ENCODE results near the gene PPP4R3B.
"Not testable (repeated sequence)": the region's sequence is repeated elsewhere in the genome, so short reads cannot be mapped to it uniquely, and the experiment has no call there.

PPP4R3B gene

GRCh38 chr2:55595536-55595935, 21.9 kb downstream of the PPP4R3B start:
- no peak for TF ChIP-seq Cebpa-rat (IDR thresholded peaks at IDR 0.05)
- Histone ChIP-seq H4K20me1 (peaks cover 94% of the 10 kb centered on the region), H3K4me1 (no peaks in the 10 kb centered on the region), H3K36me3 (peaks cover 77% of the 10 kb centered on the region), H3K27me3 (no peaks in the 10 kb centered on the region), H3K9me3 (no peaks in the 10 kb centered on the region), H3K9ac (no peak overlapping the region), H3K4me2 (no peak overlapping the region), H3K27ac (no peak overlapping the region), H3K4me3 (no peak overlapping the region)

DNA sequence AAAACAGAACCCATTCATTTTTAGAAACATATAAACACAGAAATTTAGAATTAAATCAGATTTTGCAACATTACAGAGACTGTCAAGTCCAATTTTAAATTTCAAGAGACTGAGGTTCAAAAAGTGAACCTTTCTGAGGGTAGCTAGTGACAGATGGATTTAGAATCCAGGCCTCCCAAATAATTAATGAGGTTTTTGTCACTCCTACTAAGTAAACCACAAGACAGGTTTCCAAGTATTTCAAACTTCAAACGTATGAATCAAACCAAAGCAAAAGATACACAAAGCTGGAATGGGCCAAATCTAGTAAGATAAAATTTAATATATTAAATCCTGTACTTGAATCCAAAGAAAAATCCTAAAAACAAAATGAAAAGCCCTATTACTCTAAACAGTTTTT, 25.3 kb downstream of the PPP4R3B start:
- Histone ChIP-seq H3K4me1 (no peaks in the 10 kb centered on the region), H3K27ac (no peak overlapping the region), H4K20me1 (peaks cover 77% of the 10 kb centered on the region), H3K36me3 (peaks cover 68% of the 10 kb centered on the region), H3K9me3 (no peaks in the 10 kb centered on the region), H3K4me3 (no peak overlapping the region), H3K4me2 (no peak overlapping the region), H3K9ac (no peak overlapping the region), H3K27me3 (no peaks in the 10 kb centered on the region)
- TF ChIP-seq Cebpa-rat (IDR thresholded peaks at IDR 0.05), result no peak

- H3K4me2 ChIP-seq, result no peak overlapping the region
- no peak overlapping the region for H3K9ac ChIP-seq
- no peak overlapping the region for H3K4me3 ChIP-seq
- no peaks in the 10 kb centered on the region for H3K27me3 ChIP-seq
- H3K9me3 ChIP-seq, result no peaks in the 10 kb centered on the region
- no peak overlapping the region for H3K27ac ChIP-seq
- H3K36me3 ChIP-seq, result peaks cover 63% of the 10 kb centered on the region
- H3K4me1 ChIP-seq, result no peaks in the 10 kb centered on the region
- peaks cover 74% of the 10 kb centered on the region for H4K20me1 ChIP-seq
- no peak for TF ChIP-seq Cebpa-rat (IDR thresholded peaks at IDR 0.05)
These were observed 26.5 kb downstream of the PPP4R3B start for GRCh38 chr2:55590810-55591440.

DNA sequence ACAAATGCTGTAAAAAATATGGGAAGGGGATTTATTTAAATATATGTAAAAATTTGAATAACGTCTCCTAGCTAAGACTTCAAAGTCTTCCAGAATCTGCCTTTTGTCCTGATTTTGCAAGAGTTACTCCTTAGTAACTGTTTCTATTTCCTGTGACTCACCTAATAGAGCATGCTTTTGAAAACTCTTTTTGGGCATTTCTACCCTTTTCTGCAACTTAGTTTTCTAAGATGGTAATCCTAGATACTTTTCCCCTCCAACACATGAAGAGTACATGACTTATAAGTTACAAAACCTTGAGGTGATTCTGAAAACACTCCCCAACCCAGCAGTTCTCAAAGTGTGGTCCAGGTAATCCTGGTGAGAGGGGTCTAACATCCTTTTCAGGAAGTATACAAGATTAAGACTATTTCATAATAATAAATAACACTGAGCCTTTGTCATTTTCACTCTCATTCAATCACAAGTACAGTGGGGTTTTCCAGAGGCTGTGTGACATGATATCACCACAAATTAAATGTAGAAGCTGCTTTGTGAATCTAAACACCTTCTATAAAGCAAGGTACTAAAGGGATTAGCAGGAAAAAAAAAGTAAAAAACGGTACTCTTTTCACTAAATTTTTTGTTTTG, 31.9 kb downstream of the PPP4R3B start:
- H3K4me2 ChIP-seq, result no peak overlapping the region

GRCh38 chr2:55581874-55582547, 35.4 kb downstream of the PPP4R3B start:
- no peak for TF ChIP-seq Cebpa-rat (IDR thresholded peaks at IDR 0.05)
- H3K4me2 ChIP-seq, result no peak overlapping the region
- peaks cover 75% of the 10 kb centered on the region for H3K36me3 ChIP-seq
- H3K9ac ChIP-seq, result no peak overlapping the region
- H3K4me1 ChIP-seq, result no peaks in the 10 kb centered on the region
- no peak overlapping the region for H3K4me3 ChIP-seq
- H3K27me3 ChIP-seq, result no peaks in the 10 kb centered on the region
- no peak overlapping the region for H3K27ac ChIP-seq
- H4K20me1 ChIP-seq, result peaks cover 55% of the 10 kb centered on the region
- H3K9me3 ChIP-seq, result no peaks in the 10 kb centered on the region

More for the DNA sequence above, 31.9 kb downstream of the PPP4R3B start:
- Histone ChIP-seq H3K4me1 (no peaks in the 10 kb centered on the region), H3K36me3 (peaks cover 76% of the 10 kb centered on the region), H3K4me3 (no peak overlapping the region), H3K27me3 (no peaks in the 10 kb centered on the region), H4K20me1 (peaks cover 61% of the 10 kb centered on the region), H3K9ac (no peak overlapping the region), H3K27ac (no peak overlapping the region), H3K9me3 (no peaks in the 10 kb centered on the region)
- no peak for TF ChIP-seq Cebpa-rat (IDR thresholded peaks at IDR 0.05)

GRCh38 chr2:55581435-55581834, 36.0 kb downstream of the PPP4R3B start:
- Histone ChIP-seq H3K4me2 (no peak overlapping the region), H4K20me1 (peaks cover 49% of the 10 kb centered on the region), H3K36me3 (peaks cover 74% of the 10 kb centered on the region), H3K4me3 (no peak overlapping the region), H3K9ac (no peak overlapping the region), H3K27ac (no peak overlapping the region), H3K4me1 (no peaks in the 10 kb centered on the region), H3K27me3 (no peaks in the 10 kb centered on the region), H3K9me3 (no peaks in the 10 kb centered on the region)
- TF ChIP-seq Cebpa-rat (IDR thresholded peaks at IDR 0.05), result no peak

- H3K9ac ChIP-seq, H4K20me1 ChIP-seq, H3K27me3 ChIP-seq, H3K4me3 ChIP-seq, H3K27ac ChIP-seq, H3K9me3 ChIP-seq, H3K4me2 ChIP-seq, H3K4me1 ChIP-seq: not testable (repeated sequence)
- peaks cover 85% of the 10 kb centered on the region for H3K36me3 ChIP-seq
These were observed 48.4 kb downstream of the PPP4R3B start for GRCh38 chr2:55569002-55569401.

- H3K9ac ChIP-seq, result no peak overlapping the region
- no peaks in the 10 kb centered on the region for H3K4me1 ChIP-seq
- no peak overlapping the region for H3K4me2 ChIP-seq
- no peak for TF ChIP-seq Cebpa-rat (IDR thresholded peaks at IDR 0.05)
- H3K27me3 ChIP-seq, result no peaks in the 10 kb centered on the region
- peaks cover 12% of the 10 kb centered on the region for H3K9me3 ChIP-seq
- no peaks in the 10 kb centered on the region for H4K20me1 ChIP-seq
- no peak overlapping the region for H3K27ac ChIP-seq
- peaks cover 89% of the 10 kb centered on the region for H3K36me3 ChIP-seq
- H3K4me3 ChIP-seq, result no peak overlapping the region
These were observed 50.1 kb downstream of the PPP4R3B start for GRCh38 chr2:55567298-55567697.

DNA sequence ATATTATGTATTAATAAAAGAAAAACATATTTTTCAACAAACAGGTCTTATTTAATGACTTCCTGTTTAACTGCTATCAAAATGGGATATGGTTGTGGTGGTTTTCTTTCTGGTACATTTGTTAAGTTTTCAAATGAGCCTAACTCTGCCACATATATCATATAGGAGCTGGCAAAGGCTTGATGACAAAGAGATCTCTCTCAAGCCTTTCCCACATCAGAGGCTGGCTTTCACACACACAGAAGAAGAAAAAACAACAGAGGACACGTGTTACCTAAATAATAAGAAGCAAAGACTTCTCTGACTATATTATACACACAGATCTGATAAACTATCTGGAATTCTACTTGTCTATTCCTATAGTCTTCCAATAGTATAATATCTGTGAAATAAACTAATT, 51.8 kb downstream of the PPP4R3B start:
- no peaks in the 10 kb centered on the region for H4K20me1 ChIP-seq
- no peaks in the 10 kb centered on the region for H3K27me3 ChIP-seq
- no peak overlapping the region for H3K9ac ChIP-seq
- H3K27ac ChIP-seq, result no peak overlapping the region
- H3K36me3 ChIP-seq, result peaks cover 92% of the 10 kb centered on the region
- peaks cover 29% of the 10 kb centered on the region for H3K9me3 ChIP-seq
- no peak overlapping the region for H3K4me2 ChIP-seq
- no peaks in the 10 kb centered on the region for H3K4me1 ChIP-seq
- no peak for TF ChIP-seq Cebpa-rat (IDR thresholded peaks at IDR 0.05)
- H3K4me3 ChIP-seq, result no peak overlapping the region

- Histone ChIP-seq H3K36me3 (peaks cover 99% of the 10 kb centered on the region), H3K9ac (no peak overlapping the region), H3K27ac (no peak overlapping the region), H4K20me1 (peaks cover 6% of the 10 kb centered on the region; the same call in 1 of the 2 replicates), H3K4me1 (no peaks in the 10 kb centered on the region), H3K4me2 (no peak overlapping the region), H3K9me3 (peaks cover 31% of the 10 kb centered on the region), H3K4me3 (no peak overlapping the region), H3K27me3 (no peaks in the 10 kb centered on the region)
- TF ChIP-seq Cebpa-rat (IDR thresholded peaks at IDR 0.05), result no peak
These were observed 56.6 kb downstream of the PPP4R3B start for GRCh38 chr2:55560855-55561254.

Measured in BLaER1 (cell line).